ENCODE measurements around the gene NTNG1.

DNA sequence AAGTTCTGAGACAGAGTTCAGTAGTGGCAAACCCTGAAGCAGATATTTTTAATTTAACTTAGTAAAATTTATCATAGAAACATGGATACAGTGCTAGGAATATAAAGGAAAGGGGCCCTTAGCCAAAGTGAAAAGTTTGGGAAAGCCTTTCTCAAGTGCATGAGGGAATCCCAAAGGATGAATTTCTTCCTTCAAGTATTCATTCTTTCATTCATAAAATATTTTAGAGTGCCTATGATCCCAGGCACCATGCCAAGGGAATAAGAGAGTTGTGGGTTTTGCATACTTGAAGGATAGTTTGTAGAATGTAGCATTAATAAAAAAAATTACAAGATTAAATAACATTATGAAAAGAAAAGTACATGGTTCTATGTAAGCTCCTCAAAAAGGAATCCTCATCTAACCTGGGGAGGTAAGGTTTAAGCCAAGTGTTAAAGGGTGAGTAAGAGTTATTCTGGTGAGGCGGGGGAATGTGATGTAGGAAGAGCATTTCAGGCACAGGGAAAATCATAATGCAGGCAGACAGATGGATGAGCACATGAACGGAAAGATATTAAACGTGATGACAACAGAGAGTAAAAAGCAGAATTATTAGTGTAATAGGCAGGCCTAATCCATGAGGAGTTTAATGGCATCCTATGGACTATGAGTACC, 40.4 kb upstream of the NTNG1 start:
- TF ChIP-seq POLR2A (IDR thresholded peaks at IDR 0.05) (no peak), POLR2AphosphoS5 (IDR thresholded peaks at IDR 0.05) (no peak), EP300 (IDR thresholded peaks at IDR 0.05) (no peak)
- TF ChIP-seq, protein P1, sequence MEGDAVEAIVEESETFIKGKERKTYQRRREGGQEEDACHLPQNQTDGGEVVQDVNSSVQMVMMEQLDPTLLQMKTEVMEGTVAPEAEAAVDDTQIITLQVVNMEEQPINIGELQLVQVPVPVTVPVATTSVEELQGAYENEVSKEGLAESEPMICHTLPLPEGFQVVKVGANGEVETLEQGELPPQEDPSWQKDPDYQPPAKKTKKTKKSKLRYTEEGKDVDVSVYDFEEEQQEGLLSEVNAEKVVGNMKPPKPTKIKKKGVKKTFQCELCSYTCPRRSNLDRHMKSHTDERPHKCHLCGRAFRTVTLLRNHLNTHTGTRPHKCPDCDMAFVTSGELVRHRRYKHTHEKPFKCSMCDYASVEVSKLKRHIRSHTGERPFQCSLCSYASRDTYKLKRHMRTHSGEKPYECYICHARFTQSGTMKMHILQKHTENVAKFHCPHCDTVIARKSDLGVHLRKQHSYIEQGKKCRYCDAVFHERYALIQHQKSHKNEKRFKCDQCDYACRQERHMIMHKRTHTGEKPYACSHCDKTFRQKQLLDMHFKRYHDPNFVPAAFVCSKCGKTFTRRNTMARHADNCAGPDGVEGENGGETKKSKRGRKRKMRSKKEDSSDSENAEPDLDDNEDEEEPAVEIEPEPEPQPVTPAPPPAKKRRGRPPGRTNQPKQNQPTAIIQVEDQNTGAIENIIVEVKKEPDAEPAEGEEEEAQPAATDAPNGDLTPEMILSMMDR (IDR thresholded peaks at IDR 0.05): no peak
